HepG2 (cell line): ENCODE data around the gene OR9A2. TPM values are rescaled to one million over a fixed set of nuclear protein-coding genes. Genes with fewer than 3 reads are reported as not detected.

Experiments used
- ATAC-seq: fragments of 200-7000 bp; cut with Tn5 transposase; 3 replicates; pipeline ENCODE4 v1.9.1; 2020; ENCODE audit warnings: mild to moderate bottlenecking, moderate library complexity
- BruUV-seq: library from RNA; stranded (reverse); fragments of 400-500 nt; replicated peaks from 2 replicates; lab custom pipeline; 2021; lab: Mats Ljungman, UMichigan
- CTCF ChIA-PET: fragments of 300-600 bp; formaldehyde crosslinking; extraction: SDS; loops from one replicate; lab custom pipeline; 2021; ENCODE audit warnings: low total read pairs, inconsistent platforms, low intra/inter-chr PET ratio; lab: Yijun Ruan, JAX
- POLR2A ChIA-PET: fragments of 350-600 bp; sonication (Branson Sonifier 250); formaldehyde crosslinking; loops from one replicate; lab custom pipeline; 2020; ENCODE audit warnings: antibody characterized with exemption, inconsistent platforms; lab: Yijun Ruan, JAX
- DNase-seq: peaks from one replicate; pipeline ENCODE4 v3.0.0-alpha.2; 2015; ENCODE audit warnings: low spot score
- FAIRE-seq: peaks from 3 replicates; lab custom pipeline; 2011; peaks lifted over from hg19 to GRCh38; lab: Jason Lieb, UNC
- H2AFZ ChIP-seq: one replicate; pipeline ENCODE4 v1.6.1; 2011; ENCODE audit warnings: low read length, inconsistent platforms
- H3K27ac ChIP-seq: fragments of 300-600 bp; 3 replicates; pipeline ENCODE4 v1.8.0; 2011; ENCODE audit warnings: mixed run types, mild to moderate bottlenecking, mixed read lengths, low read length, inconsistent platforms; ENCODE audit not compliant: insufficient read depth; ENCODE audit errors: extremely low read length
- H3K27me3 ChIP-seq, 2 experiments: fragments of 200-600 bp in 1 of 2; 2 replicates in 1 of 2; 3 replicates in 1 of 2; pipeline versions ENCODE4 v1.6.0 to v1.8.0; 2011; ENCODE audit warnings: low read length in 2 of 2, mild to moderate bottlenecking in 2 of 2, moderate library complexity in 2 of 2, inconsistent platforms in 1 of 2; ENCODE audit not compliant: insufficient read depth in 2 of 2, control insufficient read depth in 1 of 2
- H3K36me3 ChIP-seq, 2 experiments: fragments of 200-600 bp in 1 of 2; replicated peaks in 1 of 2; 2 replicates in 1 of 2; 3 replicates in 1 of 2; pipeline versions ENCODE4 v1.5.1 to v1.8.0; 2011; ENCODE audit warnings: low read length in 2 of 2, inconsistent platforms in 1 of 2; ENCODE audit not compliant: insufficient read depth in 2 of 2, control insufficient read depth in 1 of 2
- H3K4me1 ChIP-seq: 2 replicates; pipeline ENCODE4 v1.5.1; 2012; ENCODE audit warnings: low read length, inconsistent platforms; ENCODE audit not compliant: insufficient read depth
- H3K4me2 ChIP-seq: 2 replicates; pipeline ENCODE4 v1.6.0; 2011; ENCODE audit warnings: low read depth, low read length, inconsistent platforms
- H3K4me3 ChIP-seq, 3 experiments: fragments of 200-600 bp in 1 of 3; sonication (generic), shearing (Covaris generic) in 1 of 3; replicated peaks in 1 of 3; 2 replicates each; pipeline ENCODE4 v1.5.1; 2011 to 2016; ENCODE audit warnings: low read length in 3 of 3, inconsistent platforms in 2 of 3, low read depth in 2 of 3, mild to moderate bottlenecking in 2 of 3, control low read depth in 1 of 3, mixed read lengths in 1 of 3; ENCODE audit not compliant: insufficient read depth in 1 of 3
- H3K79me2 ChIP-seq: one replicate; pipeline ENCODE4 v1.6.1; 2011; ENCODE audit warnings: low read length, inconsistent platforms; ENCODE audit not compliant: insufficient read depth
- H3K9ac ChIP-seq: 2 replicates; pipeline ENCODE4 v1.6.0; 2011; ENCODE audit warnings: mild to moderate bottlenecking, low read depth, low read length, inconsistent platforms; ENCODE audit not compliant: insufficient read depth
- H3K9me3 ChIP-seq: 2 replicates; pipeline ENCODE4 v1.5.1; 2012; ENCODE audit warnings: mild to moderate bottlenecking, low read length
- H4K20me1 ChIP-seq: 2 replicates; pipeline ENCODE4 v1.6.0; 2011; ENCODE audit warnings: inconsistent platforms, mild to moderate bottlenecking, low read length, moderate library complexity; ENCODE audit not compliant: insufficient read depth
- CREM ChIP-seq, 2 experiments: sonication (generic) in 1 of 2; formaldehyde crosslinking in 1 of 2; IDR thresholded peaks; 2 replicates each; pipeline versions ENCODE4 v1.4.0 to v1.6.1; 2016 to 2020; ENCODE audit warnings: antibody characterized with exemption in 1 of 2, mild to moderate bottlenecking in 1 of 2, missing genetic modification reagents in 1 of 2
- ETV6 ChIP-seq: sonication (generic); formaldehyde crosslinking; conservative IDR thresholded peaks from 2 replicates; pipeline ENCODE4 v1.4.0; 2020; ENCODE audit warnings: missing genetic modification reagents
- EZH2 ChIP-seq: conservative IDR thresholded peaks from 2 replicates; pipeline ENCODE4 v1.6.1; 2012; ENCODE audit warnings: mild to moderate bottlenecking, low read depth, low read length, moderate library complexity
- JDP2 ChIP-seq: sonication (generic); formaldehyde crosslinking; IDR thresholded peaks from 2 replicates; pipeline ENCODE4 v1.8.1; 2022; ENCODE audit warnings: missing genetic modification reagents, borderline replicate concordance
- MED8 ChIP-seq: sonication (generic); formaldehyde crosslinking; IDR thresholded peaks from 2 replicates; pipeline ENCODE4 v1.8.1; 2023; ENCODE audit warnings: mild to moderate bottlenecking, missing genetic modification reagents; ENCODE audit not compliant: insufficient replicate concordance
- NONO ChIP-seq, 2 experiments: fragments of 450-650 bp in 1 of 2; sonication (generic) in 1 of 2; formaldehyde crosslinking in 1 of 2; IDR thresholded peaks in 1 of 2; conservative IDR thresholded peaks in 1 of 2; 2 replicates each; pipeline versions ENCODE4 v1.6.1 to v1.8.0; 2017 to 2022; ENCODE audit warnings: mild to moderate bottlenecking in 1 of 2, missing genetic modification reagents in 1 of 2, moderate library complexity in 1 of 2
- NR0B2 ChIP-seq: sonication (generic); formaldehyde crosslinking; IDR thresholded peaks from 2 replicates; pipeline ENCODE4 v1.4.0; 2020; ENCODE audit warnings: mild to moderate bottlenecking, missing genetic modification reagents
- ONECUT2 ChIP-seq: sonication (generic); formaldehyde crosslinking; IDR thresholded peaks from 2 replicates; pipeline ENCODE4 v1.4.0; 2020; ENCODE audit warnings: missing genetic modification reagents
- RBM22 ChIP-seq: fragments of 200-400 bp; formaldehyde crosslinking; optimal IDR thresholded peaks from 2 replicates; pipeline ENCODE3; 2017; ENCODE audit warnings: mild to moderate bottlenecking, low read length, moderate library complexity
- RCOR2 ChIP-seq: IDR thresholded peaks from 2 replicates; pipeline ENCODE4 v1.6.1; 2016; ENCODE audit warnings: missing biosample characterization, missing genetic modification reagents
- SETDB1 ChIP-seq: sonication (generic); formaldehyde crosslinking; IDR thresholded peaks from 2 replicates; pipeline ENCODE4 v1.5.1; 2020; ENCODE audit warnings: missing genetic modification reagents, mild to moderate bottlenecking, borderline replicate concordance
- SMYD3 ChIP-seq: sonication (generic); formaldehyde crosslinking; IDR thresholded peaks from 2 replicates; pipeline ENCODE4 v1.8.1; 2023; ENCODE audit warnings: mild to moderate bottlenecking, missing genetic modification reagents
- SRY ChIP-seq: sonication (generic); formaldehyde crosslinking; IDR thresholded peaks from 2 replicates; pipeline ENCODE4 v1.8.0; 2022; ENCODE audit warnings: mild to moderate bottlenecking, missing genetic modification reagents
- TCF7L2 ChIP-seq: IDR thresholded peaks from 2 replicates; pipeline ENCODE4 v1.6.1; 2011; ENCODE audit warnings: mild to moderate bottlenecking, low read depth, low read length, moderate library complexity
- XBP1 ChIP-seq: sonication (generic); formaldehyde crosslinking; IDR thresholded peaks from 2 replicates; pipeline ENCODE4 v1.5.0; 2020; ENCODE audit warnings: missing genetic modification reagents
- ZFP36L2 ChIP-seq: sonication (generic); formaldehyde crosslinking; IDR thresholded peaks from 2 replicates; pipeline ENCODE4 v1.4.0; 2020; ENCODE audit warnings: missing genetic modification reagents
- ZNF17 ChIP-seq: sonication (generic); formaldehyde crosslinking; IDR thresholded peaks from 2 replicates; pipeline ENCODE4 v1.5.0; 2020; ENCODE audit warnings: mild to moderate bottlenecking, missing genetic modification reagents
- ZNF441 ChIP-seq: sonication (generic); formaldehyde crosslinking; IDR thresholded peaks from 2 replicates; pipeline ENCODE4 v1.7.0; 2021; ENCODE audit warnings: missing genetic modification reagents, borderline replicate concordance
- ZNF510 ChIP-seq: sonication (generic); formaldehyde crosslinking; IDR thresholded peaks from 2 replicates; pipeline ENCODE4 v1.4.0; 2020; ENCODE audit warnings: low read depth, mild to moderate bottlenecking, missing genetic modification reagents
- ZNF883 ChIP-seq: sonication (generic); formaldehyde crosslinking; IDR thresholded peaks from 2 replicates; pipeline ENCODE4 v1.5.1; 2020; ENCODE audit warnings: mild to moderate bottlenecking, missing genetic modification reagents; ENCODE audit errors: not compliant biosample characterization
- WGBS: methylation state at CpG from one replicate; pipeline ENCODE4 v1.1.6; 2017; ENCODE audit warnings: low lambda C conversion rate; 5-methylcytosine and 5-hydroxymethylcytosine counted together
- in situ Hi-C: cut with HindIII; loops from 2 replicates; pipeline ENCODE4 v1.10.0; 2017; ENCODE audit warnings: low pct_unique_long_range_greater_than_20kb; ENCODE audit not compliant: extremely low pct_ligation_motif_present
- intact Hi-C: fragments of 100-400 bp; cut with micrococcal nuclease; formaldehyde crosslinking; loops from one replicate; pipeline ENCODE4 v1.10.0; 2022; ENCODE audit not compliant: unreplicated experiment
- polyA plus RNA-seq, 8 experiments: library from polyadenylated mRNA; depleted of rRNA in 3 of 8; stranded (reverse) in 7 of 8; unstranded in 1 of 8; fragments of >200 nt; fragmentation: Illumina TruSeq in 4 of 8; extraction: Trizol in 4 of 8; gene quantifications; 2 replicates each; pipeline versions ENCODE4 v1.2.1 to v1.2.3, GENCODE V29; 2011 to 2016; ENCODE audit warnings: low read depth in 4 of 8, missing spikeins in 1 of 8, mixed read lengths in 1 of 8; ENCODE audit not compliant: insufficient read depth in 1 of 8
- total RNA-seq, 5 experiments: library from RNA; depleted of rRNA; stranded (reverse); fragments of >200 nt; fragmentation: Illumina TruSeq; extraction: Trizol; gene quantifications; 2 replicates each; pipeline ENCODE4 v1.2.3, GENCODE V29; 2016; ENCODE audit warnings: low read depth in 1 of 5

OR9A2 gene
- total and polyA plus RNA-seq, 2 of the 13 experiments (the other 11 are each of a cell fraction or from before 2014, with no cell fraction given) = not detected

- no peak overlapping the region for H2AFZ ChIP-seq
- H3K4me3 ChIP-seq = no peak overlapping the region
- ChIA-PET CTCF (no interaction called here), POLR2A (no interaction called here)
- in situ Hi-C loops = no loop called here
- intact Hi-C loops = no loop called here
- H3K27me3 ChIP-seq = no peaks in the 10 kb centered on the region
- no peak for TF ChIP-seq SETDB1
- no peak for TF ChIP-seq EZH2
- TF ChIP-seq CREM (IDR thresholded peaks at IDR 0.05) = no peak
- no peak for TF ChIP-seq CREM (CRISPR knock-in tag; IDR thresholded peaks at IDR 0.05)
- no peak for TF ChIP-seq ETV6 (CRISPR knock-in tag)
- no peak for TF ChIP-seq RCOR2 (CRISPR knock-in tag)
- no peak for TF ChIP-seq ZNF17 (CRISPR knock-in tag)
- no peak for TF ChIP-seq NONO (IDR thresholded peaks at IDR 0.05)
- TF ChIP-seq NONO (CRISPR knock-in tag; conservative IDR thresholded peaks at IDR 0.05) = no peak
- TF ChIP-seq ONECUT2 (CRISPR knock-in tag) = no peak
- TF ChIP-seq ZNF510 (CRISPR knock-in tag) = no peak
- TF ChIP-seq SMYD3 (CRISPR knock-in tag) = no peak
- no peak for TF ChIP-seq XBP1 (CRISPR knock-in tag)
- no peak for TF ChIP-seq ZFP36L2 (CRISPR knock-in tag)
- TF ChIP-seq JDP2 (CRISPR knock-in tag) = no peak
- TF ChIP-seq SRY (CRISPR knock-in tag) = no peak
- TF ChIP-seq NR0B2 (CRISPR knock-in tag) = no peak
- no peak for TF ChIP-seq TCF7L2
- no peak for TF ChIP-seq MED8 (CRISPR knock-in tag)
- TF ChIP-seq ZNF441 = no peak
- TF ChIP-seq ZNF883 (CRISPR knock-in tag) = no peak
- TF ChIP-seq RBM22 = no peak
- no peaks in the 10 kb centered on the region for H3K79me2 ChIP-seq
- no peak for ATAC-seq
- no peaks in the 10 kb centered on the region for H3K36me3 ChIP-seq
- H3K27ac ChIP-seq = no peak overlapping the region
- no peak overlapping the region for H3K9ac ChIP-seq
- H4K20me1 ChIP-seq = no peaks in the 10 kb centered on the region
- DNase-seq = no peak
- BruUV-seq = no TSS peak
- WGBS = 31% methylated on average over 3 of the region's 3 CpGs
- no peaks in the 10 kb centered on the region for H3K9me3 ChIP-seq
- no peak for FAIRE-seq
- H3K4me1 ChIP-seq = no peaks in the 10 kb centered on the region
- H3K4me2 ChIP-seq = no peak overlapping the region
Measured at GRCh38 chr7:143063741-143064140, 36.8 kb upstream of the OR9A2 start.
